Endothelial cell of umbilical vein (primary cell): ENCODE measurements around the gene SEMA5A. TPM values are rescaled to one million over a fixed set of nuclear protein-coding genes. Genes with fewer than 3 reads are reported as not detected.

ENCODE experiments used
- BruUV-seq: library from RNA; stranded (reverse); fragments of 400-500 nt; replicated peaks from 2 replicates; lab custom pipeline; 2021; lab: Mats Ljungman, UMichigan
- CTCF ChIA-PET: fragments of 300-600, 350-600 bp; sonication (Branson Sonifier 250); formaldehyde crosslinking; loops from one replicate; lab custom pipeline; 2021; ENCODE audit warnings: antibody characterized with exemption, inconsistent platforms; lab: Charles Lee
- POLR2A ChIA-PET: fragments of 300-600, 350-600 bp; sonication (Branson Sonifier 250); formaldehyde crosslinking; loops from one replicate; lab custom pipeline; 2021; ENCODE audit warnings: antibody characterized with exemption, inconsistent platforms; lab: Charles Lee
- DNase-seq: peaks from one replicate; pipeline ENCODE4 v3.0.0-alpha.2; 2011; ENCODE audit warnings: low read depth, low spot score
- FAIRE-seq: peaks from 2 replicates; lab custom pipeline; 2011; peaks lifted over from hg19 to GRCh38; lab: Jason Lieb, UNC
- H2AFZ ChIP-seq: 2 replicates; pipeline ENCODE4 v1.6.0; 2012; ENCODE audit warnings: low read depth, low read length, control low read depth, inconsistent platforms
- H3K27ac ChIP-seq: 2 replicates; pipeline ENCODE4 v1.5.1; 2011; ENCODE audit warnings: low read depth, mild to moderate bottlenecking, control low read depth, low read length, moderate library complexity; ENCODE audit not compliant: insufficient read depth
- H3K27me3 ChIP-seq, 2 experiments: 2 replicates each; pipeline versions ENCODE4 v1.6.0 to v1.6.1; 2011; ENCODE audit warnings: low read length in 2 of 2, mixed read lengths in 1 of 2; ENCODE audit not compliant: control insufficient read depth in 2 of 2, insufficient read depth in 2 of 2
- H3K36me3 ChIP-seq, 2 experiments: 2 replicates in 1 of 2; 3 replicates in 1 of 2; pipeline ENCODE4 v1.5.1; 2011; ENCODE audit warnings: low read length in 2 of 2, mild to moderate bottlenecking in 1 of 2, moderate library complexity in 1 of 2; ENCODE audit not compliant: control insufficient read depth in 2 of 2, insufficient read depth in 2 of 2; ENCODE audit errors: extremely low read depth in 1 of 2
- H3K4me1 ChIP-seq: 3 replicates; pipeline ENCODE4 v1.5.1; 2011; ENCODE audit warnings: mild to moderate bottlenecking, low read length; ENCODE audit not compliant: control insufficient read depth, insufficient read depth; ENCODE audit errors: extremely low read depth
- H3K4me2 ChIP-seq: 2 replicates; pipeline ENCODE4 v1.6.1; 2011; ENCODE audit warnings: low read length, control low read depth, mixed read lengths; ENCODE audit not compliant: insufficient read depth
- H3K4me3 ChIP-seq, 3 experiments: fragments of 200-600 bp in 1 of 3; sonication (generic), shearing (Covaris generic) in 1 of 3; replicated peaks in 1 of 3; 2 replicates each; pipeline ENCODE4 v1.5.1; 2011 to 2016; ENCODE audit warnings: control low read depth in 3 of 3, low read length in 3 of 3, mild to moderate bottlenecking in 2 of 3, inconsistent platforms in 1 of 3, low read depth in 1 of 3, moderate library complexity in 1 of 3; ENCODE audit not compliant: insufficient read depth in 1 of 3
- H3K79me2 ChIP-seq: 2 replicates; pipeline ENCODE4 v1.6.0; 2012; ENCODE audit warnings: low read length, inconsistent platforms; ENCODE audit not compliant: control insufficient read depth, insufficient read depth
- H3K9ac ChIP-seq: replicated peaks from 2 replicates; pipeline ENCODE3; 2011; ENCODE audit warnings: low read length, control low read depth; ENCODE audit not compliant: insufficient read depth; ENCODE audit errors: extremely low read depth
- H3K9me1 ChIP-seq: replicated peaks from 3 replicates; pipeline ENCODE4 v1.6.0; 2011; ENCODE audit warnings: mild to moderate bottlenecking, low read length; ENCODE audit not compliant: control insufficient read depth, insufficient read depth; ENCODE audit errors: extremely low read depth
- H3K9me3 ChIP-seq: replicated peaks from 2 replicates; pipeline ENCODE4 v1.5.1; 2012; ENCODE audit warnings: low read length, inconsistent platforms; ENCODE audit not compliant: control insufficient read depth, insufficient read depth
- H4K20me1 ChIP-seq: replicated peaks from 2 replicates; pipeline ENCODE3; 2011; ENCODE audit warnings: mild to moderate bottlenecking, low read length; ENCODE audit not compliant: control insufficient read depth, insufficient read depth; ENCODE audit errors: extremely low read depth
- GATA2 ChIP-seq: IDR thresholded peaks from 2 replicates; pipeline ENCODE4 v1.7.0; 2011; ENCODE audit warnings: low read depth, mild to moderate bottlenecking, moderate library complexity, mixed read lengths, low read length; ENCODE audit not compliant: insufficient read length, insufficient read depth
- JUN ChIP-seq: IDR thresholded peaks from 2 replicates; pipeline ENCODE4 v1.6.1; 2011; ENCODE audit warnings: borderline replicate concordance, low read depth; ENCODE audit not compliant: insufficient read length, insufficient read depth
- MYC ChIP-seq: IDR thresholded peaks from one replicate; pipeline ENCODE4 v1.6.1; 2011; ENCODE audit warnings: mild to moderate bottlenecking, low read depth, low read length
- POLR2AphosphoS5 ChIP-seq: IDR thresholded peaks from 2 replicates; pipeline ENCODE4 v1.6.1; 2012; ENCODE audit warnings: low read depth, mild to moderate bottlenecking, control low read depth, low read length, moderate library complexity; ENCODE audit not compliant: insufficient read depth
- dilution Hi-C: fragments of 300-500 bp; cut with MboI; formaldehyde crosslinking; loops from one replicate; pipeline ENCODE4 v1.15.0; 2019; ENCODE audit warnings: low sequenced_read_pairs; ENCODE audit not compliant: extremely low pct_ligation_motif_present
- intact Hi-C: fragments of 100-400 bp; cut with micrococcal nuclease; formaldehyde crosslinking; loops from one replicate; pipeline ENCODE4 v1.10.0; 2022
- polyA plus RNA-seq, 4 experiments: library from polyadenylated mRNA; depleted of rRNA in 3 of 4; stranded (reverse) in 3 of 4; unstranded in 1 of 4; fragments of >200 nt; gene quantifications; 2 replicates each; pipeline versions ENCODE4 v1.2.1 to v1.2.3, GENCODE V29; 2011 to 2012; ENCODE audit warnings: missing spikeins in 1 of 4
- total RNA-seq: library from RNA; stranded (reverse); gene quantifications from 2 replicates; pipeline ENCODE4 v1.2.3, GENCODE V29; 2021

SEMA5A gene
- total and polyA plus RNA-seq, 2 donors (not counting 3 experiments of a cell fraction or from before 2014, with no cell fraction given), result 0.04 to 0.06 TPM

- dilution Hi-C loops (no loop called here), intact Hi-C loops (no loop called here)
- H2AFZ ChIP-seq, result no peak overlapping the region
- no peak for TF ChIP-seq GATA2
- no peak for TF ChIP-seq MYC
- no peak for TF ChIP-seq POLR2AphosphoS5
- ChIA-PET CTCF (no interaction called here), POLR2A (no interaction called here)
- no peak for FAIRE-seq
- H3K4me3 ChIP-seq, result no peak overlapping the region
- H3K4me1 ChIP-seq, result no peaks in the 10 kb centered on the region
- no peaks in the 10 kb centered on the region for H3K27me3 ChIP-seq
- H3K9me1 ChIP-seq, result no peaks in the 10 kb centered on the region
- H3K79me2 ChIP-seq, result no peaks in the 10 kb centered on the region
- H3K9me3 ChIP-seq, result no peaks in the 10 kb centered on the region
- BruUV-seq, result no TSS peak
- H3K27ac ChIP-seq, result no peak overlapping the region
- H3K36me3 ChIP-seq, result no peaks in the 10 kb centered on the region
- H3K9ac ChIP-seq, result no peak overlapping the region
- no peak overlapping the region for H3K4me2 ChIP-seq
- no peaks in the 10 kb centered on the region for H4K20me1 ChIP-seq
- no peak for DNase-seq
These were observed 349.3 kb downstream of the SEMA5A start for GRCh38 chr5:9196403-9197227.

DNA sequence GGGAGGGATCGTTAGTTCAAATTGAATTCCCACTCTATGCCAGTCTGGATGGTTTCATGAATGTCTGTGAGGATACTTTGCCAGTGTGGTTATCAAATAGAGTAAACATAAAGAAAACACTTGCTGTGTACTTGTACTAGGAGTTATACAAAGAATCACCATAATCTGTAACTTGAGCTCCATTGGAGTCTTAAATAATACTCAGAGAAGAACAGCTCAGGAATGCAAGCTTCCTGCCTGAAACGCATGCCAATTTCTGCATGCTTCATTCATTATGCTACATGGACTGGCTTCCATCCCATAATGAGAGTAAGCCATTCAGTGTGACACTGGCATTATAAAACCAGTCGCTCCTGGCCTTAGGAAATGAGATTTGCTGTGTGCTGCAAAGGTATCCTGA, 351.4 kb downstream of the SEMA5A start:
- ChIA-PET POLR2A (no interaction called here), CTCF (interaction anchor here (1.1 kb wide), 1 partner anchor 11 kb away, joined by 4 read pairs; no protein-coding TSS in a partner anchor)
- Histone ChIP-seq H3K9me1 (no peaks in the 10 kb centered on the region), H3K27ac (no peak overlapping the region), H4K20me1 (no peaks in the 10 kb centered on the region), H2AFZ (no peak overlapping the region), H3K4me1 (no peaks in the 10 kb centered on the region), H3K9me3 (no peaks in the 10 kb centered on the region), H3K79me2 (no peaks in the 10 kb centered on the region), H3K36me3 (no peaks in the 10 kb centered on the region), H3K4me3 (no peak overlapping the region), H3K9ac (no peak overlapping the region), H3K4me2 (no peak overlapping the region), H3K27me3 (no peaks in the 10 kb centered on the region)
- TF ChIP-seq JUN, result no peak
- intact Hi-C loops (no loop called here), dilution Hi-C loops (no loop called here)
- no peak for DNase-seq
- no TSS peak for BruUV-seq
- no peak for FAIRE-seq
